GOT3 (cell line): ENCODE data around the gene ODAM.
"Not testable (repeated sequence)": the region's sequence is repeated elsewhere in the genome, so short reads cannot be mapped to it uniquely, and the experiment has no call there.

Experiments used
- DNase-seq: peaks from one replicate; lab custom pipeline; 2025; ENCODE audit warnings: mixed read lengths; lab: John Stamatoyannopoulos, UW

Gene ODAM

DNA sequence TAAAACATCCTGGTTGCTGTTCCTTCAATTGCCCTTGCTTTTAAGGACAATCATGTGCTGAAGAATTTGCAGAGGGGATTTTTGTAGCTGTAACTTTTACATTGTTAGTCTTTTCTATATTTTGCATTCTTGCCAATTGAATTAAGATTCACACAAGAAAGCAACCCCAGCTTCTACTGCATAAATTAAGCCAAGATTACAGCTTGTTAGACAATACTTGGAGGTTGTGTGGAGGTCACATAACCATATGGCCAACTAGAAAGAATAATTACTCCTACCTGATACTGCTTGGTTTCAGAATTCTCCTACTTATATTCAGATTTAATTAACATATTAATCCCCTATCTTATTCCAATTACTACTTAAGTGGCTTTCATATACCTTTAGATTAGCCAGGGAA, 26.3 kb downstream of the ODAM start:
- not testable (repeated sequence) for DNase-seq

DNA sequence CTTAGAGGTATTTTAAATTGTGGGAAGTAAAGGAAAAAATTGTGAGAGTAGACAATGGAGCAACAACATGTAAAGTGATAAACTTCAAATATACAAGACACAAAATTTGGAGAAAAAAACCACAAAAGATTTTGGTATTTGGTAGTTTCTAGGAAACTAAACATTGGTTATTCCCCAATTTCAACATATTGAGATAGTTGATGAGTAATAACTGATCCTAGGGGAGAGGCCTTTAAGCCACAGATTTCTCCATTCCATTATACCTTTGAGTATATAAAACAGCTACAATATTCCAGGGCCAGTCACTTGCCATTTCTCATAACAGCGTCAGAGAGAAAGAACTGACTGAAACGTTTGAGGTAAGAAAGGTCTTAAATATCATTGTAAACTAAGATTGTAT, 30.3 kb downstream of the ODAM start, which contains the start of gene FDCSP:
TSS of gene FDCSP (plus strand) at position 301 of the 400 bp plus-strand sequence. CDS start 5,071 bp downstream, outside the sequence.
- DNase-seq, result no peak

DNA sequence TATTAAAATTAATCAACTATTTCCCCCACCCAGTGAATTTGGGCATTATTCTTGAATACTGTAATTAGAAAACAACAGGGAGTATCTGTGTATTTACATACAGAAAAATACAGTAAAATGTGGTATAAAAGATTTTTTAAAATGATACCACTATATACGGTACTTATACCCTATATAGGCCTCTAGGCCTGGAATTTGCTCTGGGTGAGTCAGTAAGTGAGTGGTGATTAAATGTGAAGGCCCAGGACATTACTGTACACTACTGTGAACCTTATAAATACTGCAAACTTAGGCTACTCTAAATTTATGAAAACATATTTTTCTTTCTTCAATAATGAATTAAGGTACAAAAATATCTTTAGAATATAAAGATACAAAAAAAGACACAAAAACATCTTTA, 40.6 kb downstream of the ODAM start:
- DNase-seq, result no peak

DNA sequence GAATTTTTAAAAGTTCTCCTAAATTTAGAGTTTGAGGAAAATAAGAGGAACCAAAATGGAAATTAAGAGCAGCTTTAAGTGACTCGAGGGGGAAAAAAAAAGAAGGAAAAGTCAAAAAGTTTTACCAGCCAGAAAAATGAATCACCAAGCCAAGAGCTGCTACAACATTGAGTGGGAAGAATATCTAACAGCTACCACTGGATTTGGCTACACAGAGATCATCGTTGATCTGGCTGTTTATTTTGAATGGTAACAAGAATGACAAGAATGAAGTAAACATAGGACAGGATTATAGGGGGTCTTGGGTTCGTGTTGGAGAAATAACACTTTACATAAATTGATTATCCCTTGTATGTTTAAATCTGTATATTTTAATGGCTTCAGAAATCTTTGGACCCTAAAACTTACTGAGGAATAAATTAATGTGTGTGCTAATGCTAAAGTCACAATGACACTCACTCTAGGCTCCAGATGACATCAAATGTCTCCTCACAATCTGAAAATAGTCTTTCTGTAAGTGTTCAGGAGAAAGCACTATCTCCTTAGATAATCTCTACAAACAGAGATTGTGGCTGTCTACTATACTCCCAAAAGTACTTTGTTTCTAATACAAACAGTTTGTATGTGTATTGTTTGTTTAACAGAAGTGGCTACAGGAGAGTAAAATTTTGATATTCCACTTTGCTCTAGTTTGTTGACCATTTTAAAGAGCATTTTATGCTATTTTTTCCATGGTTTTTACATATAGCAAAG, 43.8 kb downstream of the ODAM start:
- DNase-seq, result no peak

DNA sequence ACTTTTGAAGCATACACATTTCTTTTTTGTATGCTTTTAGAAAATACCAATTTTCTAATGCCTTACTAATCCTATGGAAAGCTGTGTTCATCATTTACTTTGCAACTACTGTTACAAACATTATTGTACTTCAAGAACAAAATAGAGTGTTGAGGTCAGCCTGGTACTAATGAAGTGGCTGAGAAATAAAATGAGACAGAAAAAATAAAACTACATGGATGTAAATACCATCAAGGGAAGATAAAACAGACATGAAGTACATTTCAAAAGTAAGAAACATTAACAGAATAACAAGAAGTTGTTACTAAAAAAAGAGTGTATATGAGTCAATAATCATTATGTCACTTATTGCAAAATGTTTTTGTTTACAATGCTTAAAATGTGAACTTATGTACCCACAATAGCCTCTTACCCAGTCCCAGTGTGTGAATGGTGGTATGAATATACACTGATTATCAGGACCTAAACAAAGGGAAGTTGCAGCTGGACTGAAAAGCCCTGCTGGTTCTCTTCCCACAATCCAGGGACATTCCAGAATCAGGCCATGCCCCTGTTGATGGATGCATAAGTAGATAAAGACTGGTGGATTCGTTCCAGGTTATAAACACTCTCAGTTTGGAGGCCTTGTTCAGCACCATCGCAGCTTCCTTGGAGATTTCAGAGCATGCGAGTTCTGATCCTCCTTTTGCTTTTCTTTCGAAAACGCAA, 44.5 kb downstream of the ODAM start:
- DNase-seq, result no peak

DNA sequence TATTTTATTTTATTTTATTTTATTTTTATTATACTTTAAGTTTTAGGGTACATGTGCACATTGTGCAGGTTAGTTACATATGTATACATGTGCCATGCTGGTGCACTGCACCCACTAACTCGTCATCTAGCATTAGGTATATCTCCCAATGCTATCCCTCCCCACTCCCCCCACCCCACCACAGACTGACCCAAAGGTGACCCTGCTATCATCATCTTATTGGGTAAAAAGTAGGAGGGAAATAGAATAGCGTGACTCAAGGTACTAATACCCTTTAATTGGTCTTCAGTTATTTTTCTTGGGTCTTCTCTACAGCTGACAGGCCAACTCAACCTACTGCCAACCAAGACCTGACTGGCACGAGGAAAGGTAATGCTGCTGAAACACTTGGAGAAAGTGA, 46.8 kb downstream of the ODAM start, which contains the start of gene CSN3:
TSS of gene CSN3 (plus strand) at position 301 of the 400 bp plus-strand sequence. CDS start 2,223 bp downstream, outside the sequence.
- not testable (repeated sequence) for DNase-seq

DNA sequence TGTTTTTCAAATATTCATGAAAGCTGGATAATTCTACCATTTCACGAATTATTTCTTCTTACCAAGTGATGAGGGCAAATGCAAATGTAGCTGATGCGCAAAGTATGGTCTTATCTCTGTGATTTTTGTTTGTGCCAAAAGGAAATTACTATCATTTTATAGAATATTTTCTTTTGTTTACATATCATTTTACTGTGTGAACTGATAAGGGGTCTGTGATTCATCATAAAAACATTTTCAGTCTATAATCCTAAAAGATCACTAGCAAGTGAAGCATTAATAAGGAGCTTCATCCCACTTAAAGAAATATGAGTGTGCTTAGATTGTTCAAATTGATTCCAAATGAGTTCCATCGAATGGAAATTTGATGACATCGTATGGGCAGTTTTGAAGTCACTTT, 47.6 kb downstream of the ODAM start:
- DNase-seq, result no peak

DNA sequence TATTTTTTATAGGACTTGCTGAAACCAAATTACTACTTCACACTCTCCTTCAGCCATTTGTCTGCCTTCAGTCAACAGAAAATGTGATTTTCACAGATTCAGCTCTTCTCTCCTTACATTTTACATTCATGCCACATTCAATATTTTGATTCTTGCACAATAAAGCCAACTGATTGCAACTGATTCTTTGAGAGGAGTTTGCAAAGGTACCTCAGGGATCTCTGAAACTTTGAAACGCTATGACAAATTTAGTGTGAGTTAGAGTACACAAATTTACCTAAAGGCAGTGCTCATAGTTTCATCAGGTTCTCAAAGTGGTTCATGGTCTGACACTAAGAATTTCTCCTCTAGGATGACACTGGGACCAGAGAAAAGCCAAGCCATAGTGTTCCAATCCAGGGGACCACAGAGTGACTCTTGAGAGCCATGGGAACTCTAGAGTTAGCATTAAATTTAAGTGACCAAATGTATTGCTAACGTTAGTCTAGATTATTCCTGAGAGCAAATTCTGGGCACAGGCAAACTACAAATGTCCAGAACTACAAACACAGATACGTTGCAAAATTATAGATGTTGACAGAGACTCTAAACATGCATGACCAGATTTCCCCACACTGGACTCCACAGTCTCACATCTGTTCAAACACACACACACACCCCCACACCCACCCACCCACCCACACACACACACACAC, 55.9 kb downstream of the ODAM start:
- no peak for DNase-seq

DNA sequence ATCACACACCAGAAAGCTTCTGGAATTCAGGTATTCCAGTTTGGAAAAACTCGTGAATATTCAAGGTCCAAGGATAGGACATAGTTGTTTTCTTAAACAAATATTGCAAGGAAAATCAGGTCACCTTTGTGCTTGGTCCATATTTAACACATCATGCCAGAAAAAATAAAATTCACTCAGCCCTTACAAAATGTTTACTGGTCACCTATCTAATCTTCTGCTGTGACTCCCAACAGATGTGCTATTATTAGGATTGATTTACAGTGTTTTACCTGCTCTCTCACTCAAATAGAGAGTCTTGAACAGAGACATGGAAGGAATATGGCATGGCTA, 56.4 kb downstream of the ODAM start:
- DNase-seq, result no peak
